Transverse colon (tissue), 4 donors: ENCODE results near the gene CDK2AP2.

Experiments used
- CTCF ChIP-seq, 5 experiments: fragments of 200-600 bp in 3 of 5; fragments of 450-650 bp in 2 of 5; sonication (generic) in 3 of 5; IDR thresholded peaks; 1 replicate in 2 of 5; 2 replicates in 3 of 5; pipeline ENCODE4 v1.5.1; 2016 to 2017; ENCODE audit warnings: antibody characterized with exemption in 5 of 5, inconsistent platforms in 3 of 5, mild to moderate bottlenecking in 2 of 5, moderate library complexity in 1 of 5
- EP300 ChIP-seq: sonication (generic); formaldehyde crosslinking; IDR thresholded peaks from one replicate; pipeline ENCODE4 v1.6.1; 2017; ENCODE audit warnings: antibody characterized with exemption, low read depth
- POLR2A ChIP-seq: fragments of 450-650 bp; IDR thresholded peaks from one replicate; pipeline ENCODE4 v1.6.1; 2016; ENCODE audit warnings: antibody characterized with exemption, mild to moderate bottlenecking, moderate library complexity
- POLR2AphosphoS5 ChIP-seq, 3 donors: sonication (generic); formaldehyde crosslinking; IDR thresholded peaks; one replicate each; pipeline ENCODE4 v1.6.1; 2016; ENCODE audit warnings: antibody characterized with exemption in 3 of 3

- TF ChIP-seq POLR2AphosphoS5 (IDR thresholded peaks at IDR 0.05) = no peak
- TF ChIP-seq POLR2A = no peak
- TF ChIP-seq CTCF (IDR thresholded peaks at IDR 0.05) = no peak
- no peak for TF ChIP-seq EP300
Measured at GRCh38 chr11:67497656-67498291, 10.2 kb downstream of the CDK2AP2 start.
